A549 (cell line): ENCODE data around the gene NNT.

Source experiments
- EP300 ChIP-seq, 2 experiments: fragments of >200 bp; sonication (Bioruptor Twin); formaldehyde crosslinking; IDR thresholded peaks; 2 replicates in 1 of 2; 3 replicates in 1 of 2; pipeline ENCODE4 v1.6.1; 2016 to 2017
- POLR2A ChIP-seq: IDR thresholded peaks from 2 replicates; pipeline ENCODE4 v1.6.1; 2012; ENCODE audit warnings: mild to moderate bottlenecking, low read length
- RAD21 ChIP-seq, 2 experiments: fragments of >200 bp in 1 of 2; sonication (Bioruptor Twin) in 1 of 2; formaldehyde crosslinking in 1 of 2; IDR thresholded peaks in 1 of 2; conservative IDR thresholded peaks in 1 of 2; 2 replicates in 1 of 2; 3 replicates in 1 of 2; pipeline ENCODE4 v1.6.1; 2012 to 2018; ENCODE audit warnings: inconsistent platforms in 1 of 2
- TF ChIP-seq, protein P1 (sequence below): fragments of >200 bp; sonication (Bioruptor Twin); formaldehyde crosslinking; IDR thresholded peaks from 3 replicates; pipeline ENCODE4 v1.5.1; 2016
- TF ChIP-seq, protein P2 (sequence below): fragments of 150-350 bp; IDR thresholded peaks from 2 replicates; pipeline ENCODE4 v1.6.1; 2014; ENCODE audit warnings: low read depth, mild to moderate bottlenecking, low read length
- TF ChIP-seq, protein P3 (sequence below): fragments of 200-600 bp; sonication (generic); IDR thresholded peaks from 2 replicates; pipeline ENCODE4 v1.6.1; 2016; ENCODE audit warnings: antibody characterized with exemption, mild to moderate bottlenecking, moderate library complexity

DNA sequence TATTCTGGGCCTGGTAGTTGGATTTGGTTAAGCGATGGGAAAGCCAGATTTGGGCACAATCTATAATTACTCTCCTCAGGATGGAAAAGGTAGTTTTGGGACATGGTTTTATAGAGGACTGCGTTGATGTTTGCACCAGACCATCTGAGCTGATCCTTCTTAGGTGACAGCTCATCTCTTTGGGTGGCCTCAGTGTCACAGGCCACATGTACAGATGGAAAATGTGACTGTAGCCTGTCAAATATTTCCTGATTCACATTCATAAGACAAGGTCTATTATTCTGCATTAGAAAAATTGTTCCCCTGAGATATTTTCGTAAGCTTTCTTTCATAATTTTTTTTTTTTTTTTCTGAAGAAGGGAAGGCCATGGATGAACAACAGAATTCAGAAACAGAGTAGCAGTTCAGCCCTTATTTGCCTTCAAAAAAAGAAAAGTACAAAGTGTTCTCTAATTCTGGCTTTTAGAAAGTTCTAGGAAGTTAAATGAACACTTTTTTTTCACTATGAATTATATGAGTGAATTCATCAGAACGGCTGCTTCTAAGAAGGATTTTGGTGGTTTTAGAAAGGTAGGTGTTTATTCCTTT, 81.0 kb downstream of the NNT start:
- TF ChIP-seq, protein P1, sequence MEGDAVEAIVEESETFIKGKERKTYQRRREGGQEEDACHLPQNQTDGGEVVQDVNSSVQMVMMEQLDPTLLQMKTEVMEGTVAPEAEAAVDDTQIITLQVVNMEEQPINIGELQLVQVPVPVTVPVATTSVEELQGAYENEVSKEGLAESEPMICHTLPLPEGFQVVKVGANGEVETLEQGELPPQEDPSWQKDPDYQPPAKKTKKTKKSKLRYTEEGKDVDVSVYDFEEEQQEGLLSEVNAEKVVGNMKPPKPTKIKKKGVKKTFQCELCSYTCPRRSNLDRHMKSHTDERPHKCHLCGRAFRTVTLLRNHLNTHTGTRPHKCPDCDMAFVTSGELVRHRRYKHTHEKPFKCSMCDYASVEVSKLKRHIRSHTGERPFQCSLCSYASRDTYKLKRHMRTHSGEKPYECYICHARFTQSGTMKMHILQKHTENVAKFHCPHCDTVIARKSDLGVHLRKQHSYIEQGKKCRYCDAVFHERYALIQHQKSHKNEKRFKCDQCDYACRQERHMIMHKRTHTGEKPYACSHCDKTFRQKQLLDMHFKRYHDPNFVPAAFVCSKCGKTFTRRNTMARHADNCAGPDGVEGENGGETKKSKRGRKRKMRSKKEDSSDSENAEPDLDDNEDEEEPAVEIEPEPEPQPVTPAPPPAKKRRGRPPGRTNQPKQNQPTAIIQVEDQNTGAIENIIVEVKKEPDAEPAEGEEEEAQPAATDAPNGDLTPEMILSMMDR: no peak
- TF ChIP-seq, protein P2, sequence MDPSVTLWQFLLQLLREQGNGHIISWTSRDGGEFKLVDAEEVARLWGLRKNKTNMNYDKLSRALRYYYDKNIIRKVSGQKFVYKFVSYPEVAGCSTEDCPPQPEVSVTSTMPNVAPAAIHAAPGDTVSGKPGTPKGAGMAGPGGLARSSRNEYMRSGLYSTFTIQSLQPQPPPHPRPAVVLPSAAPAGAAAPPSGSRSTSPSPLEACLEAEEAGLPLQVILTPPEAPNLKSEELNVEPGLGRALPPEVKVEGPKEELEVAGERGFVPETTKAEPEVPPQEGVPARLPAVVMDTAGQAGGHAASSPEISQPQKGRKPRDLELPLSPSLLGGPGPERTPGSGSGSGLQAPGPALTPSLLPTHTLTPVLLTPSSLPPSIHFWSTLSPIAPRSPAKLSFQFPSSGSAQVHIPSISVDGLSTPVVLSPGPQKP: no peak
- TF ChIP-seq, protein P3, sequence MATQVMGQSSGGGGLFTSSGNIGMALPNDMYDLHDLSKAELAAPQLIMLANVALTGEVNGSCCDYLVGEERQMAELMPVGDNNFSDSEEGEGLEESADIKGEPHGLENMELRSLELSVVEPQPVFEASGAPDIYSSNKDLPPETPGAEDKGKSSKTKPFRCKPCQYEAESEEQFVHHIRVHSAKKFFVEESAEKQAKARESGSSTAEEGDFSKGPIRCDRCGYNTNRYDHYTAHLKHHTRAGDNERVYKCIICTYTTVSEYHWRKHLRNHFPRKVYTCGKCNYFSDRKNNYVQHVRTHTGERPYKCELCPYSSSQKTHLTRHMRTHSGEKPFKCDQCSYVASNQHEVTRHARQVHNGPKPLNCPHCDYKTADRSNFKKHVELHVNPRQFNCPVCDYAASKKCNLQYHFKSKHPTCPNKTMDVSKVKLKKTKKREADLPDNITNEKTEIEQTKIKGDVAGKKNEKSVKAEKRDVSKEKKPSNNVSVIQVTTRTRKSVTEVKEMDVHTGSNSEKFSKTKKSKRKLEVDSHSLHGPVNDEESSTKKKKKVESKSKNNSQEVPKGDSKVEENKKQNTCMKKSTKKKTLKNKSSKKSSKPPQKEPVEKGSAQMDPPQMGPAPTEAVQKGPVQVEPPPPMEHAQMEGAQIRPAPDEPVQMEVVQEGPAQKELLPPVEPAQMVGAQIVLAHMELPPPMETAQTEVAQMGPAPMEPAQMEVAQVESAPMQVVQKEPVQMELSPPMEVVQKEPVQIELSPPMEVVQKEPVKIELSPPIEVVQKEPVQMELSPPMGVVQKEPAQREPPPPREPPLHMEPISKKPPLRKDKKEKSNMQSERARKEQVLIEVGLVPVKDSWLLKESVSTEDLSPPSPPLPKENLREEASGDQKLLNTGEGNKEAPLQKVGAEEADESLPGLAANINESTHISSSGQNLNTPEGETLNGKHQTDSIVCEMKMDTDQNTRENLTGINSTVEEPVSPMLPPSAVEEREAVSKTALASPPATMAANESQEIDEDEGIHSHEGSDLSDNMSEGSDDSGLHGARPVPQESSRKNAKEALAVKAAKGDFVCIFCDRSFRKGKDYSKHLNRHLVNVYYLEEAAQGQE: no peak
- no peak for TF ChIP-seq POLR2A
- TF ChIP-seq RAD21 (conservative IDR thresholded peaks at IDR 0.05 in 1 of 2, IDR thresholded peaks at IDR 0.05 in 1 of 2): no peak
- TF ChIP-seq EP300 (IDR thresholded peaks at IDR 0.05): no peak
